Activated gamma-delta T cell (primary cell): Measurements from ENCODE around the gene TSHZ1.
"Not testable (repeated sequence)": the region's sequence is repeated elsewhere in the genome, so short reads cannot be mapped to it uniquely, and the experiment has no call there.

Experiments
- DNase-seq: peaks from one replicate; lab custom pipeline; 2025; lab: John Stamatoyannopoulos, UW

TSHZ1 gene

DNA sequence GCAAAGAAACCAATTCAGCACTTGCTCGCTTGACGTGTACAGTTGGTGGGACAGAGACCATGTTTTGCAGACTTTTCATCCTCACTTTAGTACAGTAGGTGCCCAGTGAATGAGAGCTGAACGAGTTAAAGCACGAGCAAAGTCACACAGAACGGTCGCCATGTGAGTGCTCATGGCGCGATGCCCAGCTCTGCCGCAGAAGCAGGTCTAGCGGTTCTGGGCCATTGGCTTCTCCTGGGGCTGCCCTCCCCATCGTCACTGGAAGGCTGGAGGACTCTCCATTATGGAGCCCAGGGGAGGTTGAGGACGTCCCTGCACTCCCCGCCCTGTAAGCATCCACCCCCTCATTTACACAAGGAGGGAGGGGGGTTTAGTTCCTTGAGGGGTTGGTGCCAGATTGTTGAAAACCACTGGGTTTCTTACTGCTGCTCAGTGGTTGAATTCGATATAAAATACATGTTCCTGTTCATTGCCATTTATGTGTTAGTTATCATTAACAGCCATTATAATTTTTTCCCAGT is 26.6 kb upstream of the TSHZ1 start:
- DNase-seq, result no peak

- no peak for DNase-seq
Measured at GRCh38 chr18:75185460-75185859, 25.1 kb upstream of the TSHZ1 start.

DNA sequence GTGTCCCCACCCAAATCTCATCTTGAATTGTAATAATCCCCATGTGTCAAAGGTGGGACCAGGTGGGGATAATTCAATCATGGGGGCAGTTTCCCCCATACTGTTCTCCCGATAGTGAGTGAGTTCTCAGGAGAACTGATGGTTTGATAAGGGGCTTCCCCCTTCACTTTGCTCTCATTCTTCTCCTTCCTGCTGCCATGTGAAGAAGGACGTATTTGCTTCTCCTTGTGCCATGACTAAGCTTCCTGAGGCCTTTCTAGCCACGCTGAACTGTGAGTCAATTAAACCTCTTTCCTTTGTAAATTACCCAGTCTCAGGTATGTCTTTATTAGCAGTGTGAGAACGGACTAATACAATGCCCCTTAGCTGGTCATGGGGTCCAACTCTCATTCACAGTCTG is 22.9 kb upstream of the TSHZ1 start:
- not testable (repeated sequence) for DNase-seq

- DNase-seq, result no peak
Measured at GRCh38 chr18:75189696-75190095, 20.9 kb upstream of the TSHZ1 start.

- no peak for DNase-seq
Measured at GRCh38 chr18:75192899-75193298, 17.7 kb upstream of the TSHZ1 start.

DNA sequence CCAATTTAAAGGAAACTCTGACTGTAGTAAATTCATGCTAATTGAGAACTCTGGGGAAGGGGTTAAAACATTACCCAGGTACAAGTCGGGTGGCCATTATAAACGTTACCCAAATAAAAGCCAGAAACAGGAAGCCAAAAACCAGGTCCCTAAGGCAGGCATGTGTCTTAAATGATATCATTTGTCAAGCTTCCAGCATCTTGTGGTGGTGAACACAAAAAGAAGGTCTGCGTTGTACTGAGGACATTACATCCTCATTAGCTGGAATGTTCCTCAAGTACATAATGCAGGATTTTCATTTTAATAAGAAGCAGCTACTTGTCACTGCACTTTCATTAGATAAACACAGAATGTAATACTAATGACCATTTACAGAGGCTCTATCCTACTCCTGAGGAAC is 12.6 kb upstream of the TSHZ1 start:
- no peak for DNase-seq

DNA sequence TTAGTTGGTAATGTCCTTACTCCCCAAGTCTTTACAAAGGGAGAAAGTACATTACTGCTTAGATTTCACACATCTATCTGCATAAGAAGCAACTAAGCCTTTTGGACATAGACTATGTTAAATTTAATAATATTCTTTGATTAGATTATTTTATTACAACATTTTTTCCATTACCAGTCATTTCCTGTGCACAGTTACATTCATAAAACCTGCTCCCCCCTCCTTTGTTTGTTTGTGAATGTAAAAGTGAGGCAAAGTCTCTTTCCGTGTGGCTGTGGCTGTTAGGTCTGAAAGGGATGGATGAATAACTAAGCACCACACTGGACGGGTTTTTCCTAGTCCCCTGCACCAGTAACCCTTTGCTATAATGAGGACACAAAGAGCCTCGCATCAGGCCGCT is 11.3 kb upstream of the TSHZ1 start:
- no peak for DNase-seq

- DNase-seq, result no peak
Measured at GRCh38 chr18:75200071-75200470, 10.5 kb upstream of the TSHZ1 start.

- no peak for DNase-seq
Measured at GRCh38 chr18:75200605-75201280, 9.9 kb upstream of the TSHZ1 start.

DNA sequence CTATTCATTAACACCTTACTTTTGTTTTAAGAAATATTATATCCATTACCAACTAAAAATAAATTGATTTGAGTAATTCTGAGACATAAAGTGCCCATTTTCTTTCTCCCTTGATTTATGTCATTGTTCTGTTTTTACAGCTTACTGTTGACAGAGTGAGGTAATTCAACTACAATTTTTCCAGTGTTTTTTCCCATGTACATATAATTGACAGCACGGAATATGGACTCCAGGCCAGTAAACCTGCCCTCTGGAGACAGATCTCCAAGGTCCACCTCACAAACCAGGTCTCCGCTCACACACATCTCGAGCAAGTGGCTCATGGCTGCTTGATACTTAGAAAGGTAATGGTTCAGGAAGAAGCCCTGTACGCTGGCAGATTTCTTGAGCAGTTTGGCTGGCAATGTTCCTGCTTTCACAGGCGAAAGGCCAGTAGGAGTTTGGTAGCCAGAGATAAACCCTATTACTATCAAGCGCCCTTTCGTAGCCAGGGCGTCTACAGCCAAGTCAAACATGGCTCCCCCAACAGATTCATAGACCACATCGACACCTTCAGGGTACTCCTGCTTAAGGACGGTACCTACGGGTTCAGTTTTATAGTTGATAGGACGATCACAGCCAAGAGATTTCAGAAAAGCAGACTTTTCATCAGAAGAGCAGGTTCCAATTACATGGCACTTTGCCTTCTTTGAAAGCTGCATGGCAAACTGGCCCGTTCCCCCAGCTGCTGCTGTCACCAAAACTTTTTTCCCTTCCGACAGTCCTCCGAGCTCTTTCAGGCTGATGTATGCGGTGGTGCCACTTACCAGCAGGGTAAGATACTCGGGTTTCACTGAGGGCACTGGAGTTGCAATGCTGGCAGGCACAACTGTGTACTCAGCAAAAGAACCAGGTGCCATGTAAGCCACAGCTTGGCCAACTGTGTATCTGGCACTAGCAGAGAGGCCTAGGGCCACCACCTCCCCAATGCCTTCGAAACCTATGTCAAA is 9.0 kb upstream of the TSHZ1 start:
- DNase-seq, result no peak

- no peak for DNase-seq
Measured at GRCh38 chr18:75202696-75203365, 7.8 kb upstream of the TSHZ1 start.

DNA sequence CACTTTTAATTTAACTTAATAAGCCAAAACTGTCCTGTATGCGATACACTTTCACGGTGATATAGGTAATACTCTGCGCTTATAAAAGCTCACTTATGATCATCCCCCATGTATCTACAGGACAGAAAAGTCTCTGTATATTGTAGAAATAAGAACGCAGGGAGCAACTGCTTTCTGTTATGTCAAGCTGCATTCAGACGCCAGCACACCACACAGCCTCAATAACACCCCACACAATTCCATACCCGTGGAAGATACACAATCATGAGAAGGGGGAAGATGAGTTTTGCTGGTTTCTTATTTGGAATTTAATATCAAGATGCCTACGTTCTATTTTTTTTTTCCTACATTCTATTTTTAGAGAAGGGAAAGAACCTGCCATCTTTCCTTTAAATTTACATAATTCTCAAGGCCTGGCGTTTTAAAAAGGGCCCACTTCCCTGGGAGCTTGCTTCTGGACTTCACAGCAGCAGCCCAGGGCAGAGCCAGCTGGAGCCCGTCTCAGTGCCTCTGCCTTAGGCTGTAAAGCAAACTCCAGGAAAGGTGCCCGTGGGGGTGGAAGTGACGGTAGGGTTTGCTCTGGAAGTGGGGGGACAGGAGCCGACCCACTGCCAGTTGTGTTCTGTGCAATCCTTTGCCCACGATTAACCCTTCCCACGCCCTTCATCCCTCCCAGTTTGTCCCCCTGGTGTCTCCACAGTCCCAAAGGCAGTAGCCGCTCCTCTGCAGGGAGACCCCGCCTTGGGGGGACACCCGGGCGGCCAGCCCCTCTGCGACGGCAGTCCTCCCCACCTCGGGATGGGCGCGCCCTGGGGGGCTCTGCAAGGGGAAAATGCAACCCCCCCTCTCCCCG is 7.0 kb upstream of the TSHZ1 start:
- DNase-seq, result no peak

- DNase-seq, result no peak
Measured at GRCh38 chr18:75204269-75204731, 6.3 kb upstream of the TSHZ1 start.

- no peak for DNase-seq
Measured at GRCh38 chr18:75204732-75205513, 5.7 kb upstream of the TSHZ1 start.

DNA sequence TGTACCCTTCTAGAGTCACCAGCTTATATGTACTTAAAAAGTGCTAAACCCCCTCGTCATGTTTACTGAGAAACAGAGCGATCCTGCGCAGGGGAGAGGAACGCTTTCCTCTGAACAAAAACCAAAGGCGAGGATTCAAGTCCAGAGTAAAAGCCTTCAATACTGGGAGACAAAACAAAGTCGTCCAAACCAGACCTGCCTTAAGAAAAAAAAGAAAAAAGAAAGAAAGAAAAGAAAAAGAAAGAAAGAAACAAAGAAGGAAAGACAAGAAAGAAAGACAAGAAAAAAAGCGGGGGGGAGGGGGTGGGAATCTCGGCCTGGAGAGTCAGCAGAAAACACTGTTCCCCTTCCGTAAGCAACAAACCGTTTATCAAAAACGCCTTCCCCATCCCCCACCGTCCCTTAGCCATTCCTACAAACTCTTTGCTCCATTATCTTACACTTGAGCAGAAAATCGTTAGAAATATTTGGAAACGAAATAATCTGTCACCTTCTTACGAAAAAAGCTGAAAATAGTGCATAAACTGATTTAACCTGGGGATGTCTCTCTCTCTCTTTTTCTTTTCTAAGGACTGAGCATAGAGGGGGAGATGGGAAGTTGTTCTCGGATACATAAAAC is 5.0 kb upstream of the TSHZ1 start:
- no peak for DNase-seq

GRCh38 chr18:75206452-75207309 is 3.9 kb upstream of the TSHZ1 start:
- DNase-seq, result no peak

GRCh38 chr18:75207310-75208154 is 3.1 kb upstream of the TSHZ1 start:
- no peak for DNase-seq
